Activated gamma-delta T cell treated with Interleukin-2 at 50 U/mL for 16 hours (primary cell): ENCODE results near the gene GDAP2.
"Not testable (repeated sequence)": the region's sequence is repeated elsewhere in the genome, so short reads cannot be mapped to it uniquely, and the experiment has no call there.

Source experiments
- DNase-seq: peaks from one replicate; pipeline ENCODE4 v3.0.0-alpha.2; 2020

The GDAP2 gene

GRCh38 chr1:117897551-117897950 is 31.9 kb downstream of the GDAP2 start:
- DNase-seq, result no peak

- DNase-seq, result peak; percentile 42
These were observed 33.8 kb downstream of the GDAP2 start for GRCh38 chr1:117895482-117896114.

GRCh38 chr1:117894078-117894477 is 35.3 kb downstream of the GDAP2 start:
- no peak for DNase-seq

- DNase-seq, result no peak
These were observed 36.9 kb downstream of the GDAP2 start for GRCh38 chr1:117892512-117892911.

- no peak for DNase-seq
These were observed 39.0 kb downstream of the GDAP2 start for GRCh38 chr1:117890452-117890851.

GRCh38 chr1:117886101-117886795 is 43.2 kb downstream of the GDAP2 start:
- no peak for DNase-seq

- no peak for DNase-seq
These were observed 45.8 kb downstream of the GDAP2 start for GRCh38 chr1:117883616-117884015.

- DNase-seq, result no peak
These were observed 50.1 kb downstream of the GDAP2 start for GRCh38 chr1:117879284-117879683.

GRCh38 chr1:117877823-117878222 is 51.6 kb downstream of the GDAP2 start:
- no peak for DNase-seq

GRCh38 chr1:117871013-117871412 is 58.4 kb downstream of the GDAP2 start:
- no peak for DNase-seq

- DNase-seq, result no peak
These were observed 67.7 kb downstream of the GDAP2 start for GRCh38 chr1:117861694-117862093.

- DNase-seq, result no peak
These were observed 68.4 kb downstream of the GDAP2 start for GRCh38 chr1:117860896-117861610.

- no peak for DNase-seq
These were observed 69.5 kb downstream of the GDAP2 start for GRCh38 chr1:117859901-117860300.

- no peak for DNase-seq
These were observed 72.0 kb downstream of the GDAP2 start for GRCh38 chr1:117857418-117857817.

- no peak for DNase-seq
These were observed 76.4 kb downstream of the GDAP2 start for GRCh38 chr1:117852853-117853553.

- no peak for DNase-seq
These were observed 77.7 kb downstream of the GDAP2 start for GRCh38 chr1:117851687-117852086.

GRCh38 chr1:117846674-117847425 is 82.6 kb downstream of the GDAP2 start:
- no peak for DNase-seq

GRCh38 chr1:117844478-117844877 is 84.9 kb downstream of the GDAP2 start:
- not testable (repeated sequence) for DNase-seq

- DNase-seq, result no peak
These were observed 85.6 kb downstream of the GDAP2 start for GRCh38 chr1:117843791-117844190.

- no peak for DNase-seq
These were observed 86.8 kb downstream of the GDAP2 start for GRCh38 chr1:117842408-117843170.

- DNase-seq, result no peak
These were observed 88.2 kb downstream of the GDAP2 start for GRCh38 chr1:117841117-117841650.

GRCh38 chr1:117838911-117839310 is 90.5 kb downstream of the GDAP2 start:
- no peak for DNase-seq
